Endothelial cell of umbilical vein (primary cell): Measurements from ENCODE around the gene SATB2. TPM values are rescaled to one million over a fixed set of nuclear protein-coding genes. Genes with fewer than 3 reads are reported as not detected.

Experiments
- BruUV-seq: library from RNA; stranded (reverse); fragments of 400-500 nt; replicated peaks from 2 replicates; lab custom pipeline; 2021; lab: Mats Ljungman, UMichigan
- CTCF ChIA-PET: fragments of 300-600, 350-600 bp; sonication (Branson Sonifier 250); formaldehyde crosslinking; loops from one replicate; lab custom pipeline; 2021; ENCODE audit warnings: antibody characterized with exemption, inconsistent platforms; lab: Charles Lee
- POLR2A ChIA-PET: fragments of 300-600, 350-600 bp; sonication (Branson Sonifier 250); formaldehyde crosslinking; loops from one replicate; lab custom pipeline; 2021; ENCODE audit warnings: antibody characterized with exemption, inconsistent platforms; lab: Charles Lee
- DNase-seq: peaks from one replicate; pipeline ENCODE4 v3.0.0-alpha.2; 2011; ENCODE audit warnings: low read depth, low spot score
- FAIRE-seq: peaks from 2 replicates; lab custom pipeline; 2011; peaks lifted over from hg19 to GRCh38; lab: Jason Lieb, UNC
- H2AFZ ChIP-seq: 2 replicates; pipeline ENCODE4 v1.6.0; 2012; ENCODE audit warnings: low read depth, low read length, control low read depth, inconsistent platforms
- H3K27ac ChIP-seq: 2 replicates; pipeline ENCODE4 v1.5.1; 2011; ENCODE audit warnings: low read depth, mild to moderate bottlenecking, control low read depth, low read length, moderate library complexity; ENCODE audit not compliant: insufficient read depth
- H3K27me3 ChIP-seq, 2 experiments: 2 replicates each; pipeline versions ENCODE4 v1.6.0 to v1.6.1; 2011; ENCODE audit warnings: low read length in 2 of 2, mixed read lengths in 1 of 2; ENCODE audit not compliant: control insufficient read depth in 2 of 2, insufficient read depth in 2 of 2
- H3K36me3 ChIP-seq, 2 experiments: 2 replicates in 1 of 2; 3 replicates in 1 of 2; pipeline ENCODE4 v1.5.1; 2011; ENCODE audit warnings: low read length in 2 of 2, mild to moderate bottlenecking in 1 of 2, moderate library complexity in 1 of 2; ENCODE audit not compliant: control insufficient read depth in 2 of 2, insufficient read depth in 2 of 2; ENCODE audit errors: extremely low read depth in 1 of 2
- H3K4me1 ChIP-seq: 3 replicates; pipeline ENCODE4 v1.5.1; 2011; ENCODE audit warnings: mild to moderate bottlenecking, low read length; ENCODE audit not compliant: control insufficient read depth, insufficient read depth; ENCODE audit errors: extremely low read depth
- H3K4me2 ChIP-seq: 2 replicates; pipeline ENCODE4 v1.6.1; 2011; ENCODE audit warnings: low read length, control low read depth, mixed read lengths; ENCODE audit not compliant: insufficient read depth
- H3K4me3 ChIP-seq, 3 experiments: fragments of 200-600 bp in 1 of 3; sonication (generic), shearing (Covaris generic) in 1 of 3; replicated peaks in 1 of 3; 2 replicates each; pipeline ENCODE4 v1.5.1; 2011 to 2016; ENCODE audit warnings: control low read depth in 3 of 3, low read length in 3 of 3, mild to moderate bottlenecking in 2 of 3, inconsistent platforms in 1 of 3, low read depth in 1 of 3, moderate library complexity in 1 of 3; ENCODE audit not compliant: insufficient read depth in 1 of 3
- H3K79me2 ChIP-seq: 2 replicates; pipeline ENCODE4 v1.6.0; 2012; ENCODE audit warnings: low read length, inconsistent platforms; ENCODE audit not compliant: control insufficient read depth, insufficient read depth
- H3K9ac ChIP-seq: replicated peaks from 2 replicates; pipeline ENCODE3; 2011; ENCODE audit warnings: low read length, control low read depth; ENCODE audit not compliant: insufficient read depth; ENCODE audit errors: extremely low read depth
- H3K9me1 ChIP-seq: replicated peaks from 3 replicates; pipeline ENCODE4 v1.6.0; 2011; ENCODE audit warnings: mild to moderate bottlenecking, low read length; ENCODE audit not compliant: control insufficient read depth, insufficient read depth; ENCODE audit errors: extremely low read depth
- H3K9me3 ChIP-seq: replicated peaks from 2 replicates; pipeline ENCODE4 v1.5.1; 2012; ENCODE audit warnings: low read length, inconsistent platforms; ENCODE audit not compliant: control insufficient read depth, insufficient read depth
- H4K20me1 ChIP-seq: replicated peaks from 2 replicates; pipeline ENCODE3; 2011; ENCODE audit warnings: mild to moderate bottlenecking, low read length; ENCODE audit not compliant: control insufficient read depth, insufficient read depth; ENCODE audit errors: extremely low read depth
- CTCF ChIP-seq, 2 donors: IDR thresholded peaks; 1 replicate in 1 of 2; 2 replicates in 1 of 2; pipeline ENCODE4 v1.5.1; 2011; ENCODE audit warnings: low read length in 2 of 2, mild to moderate bottlenecking in 2 of 2, moderate library complexity in 2 of 2, control low read depth in 1 of 2, inconsistent platforms in 1 of 2, low read depth in 1 of 2; ENCODE audit not compliant: insufficient read depth in 1 of 2; ENCODE audit errors: extremely low read depth in 1 of 2
- EZH2 ChIP-seq: IDR thresholded peaks from 2 replicates; pipeline ENCODE4 v1.6.1; 2012; ENCODE audit warnings: borderline replicate concordance, low read depth, mild to moderate bottlenecking, moderate library complexity, low read length, inconsistent platforms; ENCODE audit not compliant: severe bottlenecking
- FOS ChIP-seq: IDR thresholded peaks from 2 replicates; pipeline ENCODE4 v1.6.1; 2011; ENCODE audit warnings: mild to moderate bottlenecking, low read length, moderate library complexity, borderline replicate concordance; ENCODE audit not compliant: insufficient read depth
- GATA2 ChIP-seq: IDR thresholded peaks from 2 replicates; pipeline ENCODE4 v1.7.0; 2011; ENCODE audit warnings: low read depth, mild to moderate bottlenecking, moderate library complexity, mixed read lengths, low read length; ENCODE audit not compliant: insufficient read length, insufficient read depth
- JUN ChIP-seq: IDR thresholded peaks from 2 replicates; pipeline ENCODE4 v1.6.1; 2011; ENCODE audit warnings: borderline replicate concordance, low read depth; ENCODE audit not compliant: insufficient read length, insufficient read depth
- MAX ChIP-seq: IDR thresholded peaks from 2 replicates; pipeline ENCODE4 v1.6.1; 2011; ENCODE audit not compliant: insufficient read depth, insufficient read length
- MYC ChIP-seq: IDR thresholded peaks from one replicate; pipeline ENCODE4 v1.6.1; 2011; ENCODE audit warnings: mild to moderate bottlenecking, low read depth, low read length
- POLR2A ChIP-seq: IDR thresholded peaks from 2 replicates; pipeline ENCODE4 v1.6.1; 2012; ENCODE audit warnings: low read depth, mild to moderate bottlenecking, control low read depth, low read length
- POLR2AphosphoS5 ChIP-seq: IDR thresholded peaks from 2 replicates; pipeline ENCODE4 v1.6.1; 2012; ENCODE audit warnings: low read depth, mild to moderate bottlenecking, control low read depth, low read length, moderate library complexity; ENCODE audit not compliant: insufficient read depth
- dilution Hi-C: fragments of 300-500 bp; cut with MboI; formaldehyde crosslinking; loops from one replicate; pipeline ENCODE4 v1.15.0; 2019; ENCODE audit warnings: low sequenced_read_pairs; ENCODE audit not compliant: extremely low pct_ligation_motif_present
- intact Hi-C: fragments of 100-400 bp; cut with micrococcal nuclease; formaldehyde crosslinking; loops from one replicate; pipeline ENCODE4 v1.10.0; 2022
- polyA plus RNA-seq, 4 experiments: library from polyadenylated mRNA; depleted of rRNA in 3 of 4; stranded (reverse) in 3 of 4; unstranded in 1 of 4; fragments of >200 nt; gene quantifications; 2 replicates each; pipeline versions ENCODE4 v1.2.1 to v1.2.3, GENCODE V29; 2011 to 2012; ENCODE audit warnings: missing spikeins in 1 of 4
- total RNA-seq: library from RNA; stranded (reverse); gene quantifications from 2 replicates; pipeline ENCODE4 v1.2.3, GENCODE V29; 2021

Gene SATB2
- total and polyA plus RNA-seq, 2 donors (not counting 3 experiments of a cell fraction or from before 2014, with no cell fraction given), result 0.47 to 1.1 TPM

GRCh38 chr2:199306116-199306515 is 151.6 kb downstream of the SATB2 start:
- Histone ChIP-seq H3K4me1 (peaks cover 7% of the 10 kb centered on the region), H3K9ac (no peak overlapping the region), H3K27me3 (no peaks in the 10 kb centered on the region), H3K36me3 (no peaks in the 10 kb centered on the region), H3K4me3 (no peak overlapping the region), H2AFZ (no peak overlapping the region), H3K27ac (no peak overlapping the region), H3K79me2 (no peaks in the 10 kb centered on the region), H3K9me1 (no peaks in the 10 kb centered on the region), H3K9me3 (no peaks in the 10 kb centered on the region), H4K20me1 (no peaks in the 10 kb centered on the region), H3K4me2 (no peak overlapping the region)
- dilution Hi-C loops, result no loop called here
- TF ChIP-seq POLR2A (no peak), MAX (no peak), CTCF (IDR thresholded peaks at IDR 0.05; ENCODE audit: extremely low read depth in 1 of 2, insufficient read depth in 1 of 2, low read depth in 1 of 2, low read length in 2 of 2) (no peak), EZH2 (no peak), JUN (no peak), GATA2 (no peak), MYC (no peak), POLR2AphosphoS5 (no peak), FOS (no peak)
- DNase-seq, result no peak
- BruUV-seq, result no TSS peak
- ChIA-PET POLR2A (no interaction called here), CTCF (interaction anchor here (1.2 kb wide), 1 partner anchor 17 kb away, joined by 3 read pairs; no protein-coding TSS in a partner anchor)
- intact Hi-C loops, result no loop called here
- no peak for FAIRE-seq
